Activated CD8-positive, alpha-beta memory T cell treated with anti-CD3 and anti-CD28 coated beads, Interleukin-2, amount 50 U/mL, for 1 hour (primary cell): ENCODE results near the gene PLD3.

Experiments used
- DNase-seq: peaks from one replicate; pipeline ENCODE4 v3.0.0-alpha.2; 2020; ENCODE audit errors: extremely low read depth

The PLD3 gene, protein sequence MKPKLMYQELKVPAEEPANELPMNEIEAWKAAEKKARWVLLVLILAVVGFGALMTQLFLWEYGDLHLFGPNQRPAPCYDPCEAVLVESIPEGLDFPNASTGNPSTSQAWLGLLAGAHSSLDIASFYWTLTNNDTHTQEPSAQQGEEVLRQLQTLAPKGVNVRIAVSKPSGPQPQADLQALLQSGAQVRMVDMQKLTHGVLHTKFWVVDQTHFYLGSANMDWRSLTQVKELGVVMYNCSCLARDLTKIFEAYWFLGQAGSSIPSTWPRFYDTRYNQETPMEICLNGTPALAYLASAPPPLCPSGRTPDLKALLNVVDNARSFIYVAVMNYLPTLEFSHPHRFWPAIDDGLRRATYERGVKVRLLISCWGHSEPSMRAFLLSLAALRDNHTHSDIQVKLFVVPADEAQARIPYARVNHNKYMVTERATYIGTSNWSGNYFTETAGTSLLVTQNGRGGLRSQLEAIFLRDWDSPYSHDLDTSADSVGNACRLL

DNA sequence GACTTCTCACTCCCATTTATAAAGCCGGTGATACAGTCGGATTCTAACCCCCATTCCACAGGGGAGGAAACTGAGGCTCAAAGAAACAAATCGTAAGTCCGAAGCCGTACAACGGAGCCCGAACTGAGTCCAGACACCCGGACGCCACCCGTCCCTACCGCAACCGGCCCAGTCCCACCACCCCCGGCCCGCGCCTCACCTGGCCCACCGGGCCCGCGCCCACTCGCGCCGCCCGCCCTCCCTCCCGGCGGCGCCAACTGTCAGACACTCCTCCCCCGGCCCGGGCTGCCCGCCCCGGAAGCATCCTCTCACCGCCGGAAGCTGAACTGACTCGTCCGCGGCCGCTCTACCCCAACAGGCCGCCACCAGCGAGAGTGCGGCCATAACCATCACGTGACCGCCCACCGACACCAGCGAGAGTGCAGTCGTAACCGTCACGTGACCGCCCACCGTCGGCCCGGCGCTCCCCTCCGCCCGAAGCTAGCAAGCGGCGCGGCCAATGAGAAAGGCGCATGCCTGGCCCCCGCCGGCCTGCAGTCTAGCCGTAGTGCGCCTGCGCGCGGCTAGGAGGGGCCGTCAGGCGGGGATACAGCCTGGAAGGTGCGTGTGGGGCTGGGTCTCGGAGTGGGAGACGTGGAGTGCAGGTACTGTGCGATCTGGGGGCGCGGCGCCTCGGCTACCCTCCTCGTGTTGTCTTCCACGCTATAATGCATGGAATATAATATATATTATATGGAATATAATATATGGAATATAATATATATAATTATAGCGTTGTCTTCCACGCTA, at the start of gene PLD3, which contains the start of gene C19orf47:
Gene PLD3, plus strand, starts transcription at position 571 of the 789 bp plus-strand sequence. CDS start 17,789 bp downstream, outside the sequence.
Gene C19orf47, minus strand, starts transcription at position 273 of the 789 bp plus-strand sequence. CDS start 6,540 bp downstream, outside the sequence.
- DNase-seq = peak; percentile 95

DNA sequence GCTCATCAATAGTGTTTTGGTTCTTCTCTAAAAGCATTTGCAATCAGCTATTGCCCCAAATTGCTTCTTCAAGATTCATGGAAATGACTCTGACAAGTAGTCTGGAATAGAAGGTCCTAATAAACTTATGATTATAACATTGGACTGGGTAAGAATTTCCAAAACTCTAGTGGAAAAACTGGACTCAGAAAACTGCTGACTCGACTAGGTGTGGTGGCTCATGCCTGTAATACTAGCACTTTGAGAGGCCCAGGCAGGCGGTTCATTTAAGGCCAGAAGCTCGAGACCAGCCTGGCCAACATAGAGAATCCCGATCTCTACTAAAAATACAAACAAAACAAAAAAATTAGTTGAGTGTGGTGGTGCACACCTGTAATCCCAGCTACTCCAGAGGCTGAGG, 47.8 kb upstream of the PLD3 start:
- DNase-seq = no peak

DNA sequence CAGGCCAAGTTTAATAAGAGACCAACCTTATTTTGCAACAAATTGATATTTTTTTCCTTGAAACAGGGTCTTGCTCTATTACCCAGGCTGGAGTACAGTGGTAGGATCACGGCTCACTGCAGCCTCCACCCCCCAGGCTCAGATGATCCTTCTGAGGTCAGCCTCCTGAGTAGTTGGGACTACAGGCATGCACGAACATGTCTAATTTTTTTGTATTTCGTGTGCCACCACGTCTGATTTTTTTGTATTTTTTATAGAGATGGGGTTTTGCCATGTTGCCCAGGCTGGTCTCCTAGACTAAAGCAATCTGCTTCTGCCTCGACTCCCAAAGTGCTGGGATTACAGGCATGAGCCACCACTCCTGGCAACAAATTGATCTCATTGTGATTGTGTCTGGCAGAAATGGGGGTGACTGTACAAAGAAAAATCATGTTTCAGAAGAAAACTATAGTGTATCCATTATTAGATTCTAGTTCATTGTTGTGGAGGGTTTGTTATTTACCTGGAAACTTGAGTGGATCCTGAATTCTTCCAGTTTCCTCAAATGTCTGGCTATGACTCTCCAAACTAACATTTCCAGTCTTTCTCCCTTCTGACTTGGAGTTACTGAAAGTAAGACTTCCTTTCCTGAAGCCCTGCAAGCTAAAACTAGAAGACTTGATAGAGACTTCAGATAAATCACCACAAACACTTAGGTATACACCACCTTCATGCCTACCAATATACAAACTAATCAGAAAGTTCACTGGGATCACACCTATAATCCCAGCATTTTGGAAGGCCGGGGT, 46.1 kb upstream of the PLD3 start:
- no peak for DNase-seq

DNA sequence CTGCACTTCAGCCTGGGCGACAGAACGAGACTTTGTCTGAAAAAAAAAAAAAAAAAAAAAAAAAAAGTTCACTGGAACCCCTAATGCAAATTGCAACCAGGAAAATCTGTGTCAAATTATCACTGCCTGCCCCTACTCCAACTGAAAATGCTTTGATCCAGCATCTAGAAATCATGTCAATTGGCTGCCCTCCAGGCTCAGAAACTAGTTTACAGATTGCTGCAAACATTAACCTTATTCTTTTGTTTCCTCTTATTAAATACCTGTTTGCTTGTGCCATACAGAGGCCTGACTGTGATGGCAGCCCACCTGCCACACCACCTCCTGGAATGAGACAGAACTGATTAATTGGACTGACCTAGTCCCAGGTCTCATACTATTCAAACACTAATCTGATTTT, 44.7 kb upstream of the PLD3 start:
- no peak for DNase-seq

DNA sequence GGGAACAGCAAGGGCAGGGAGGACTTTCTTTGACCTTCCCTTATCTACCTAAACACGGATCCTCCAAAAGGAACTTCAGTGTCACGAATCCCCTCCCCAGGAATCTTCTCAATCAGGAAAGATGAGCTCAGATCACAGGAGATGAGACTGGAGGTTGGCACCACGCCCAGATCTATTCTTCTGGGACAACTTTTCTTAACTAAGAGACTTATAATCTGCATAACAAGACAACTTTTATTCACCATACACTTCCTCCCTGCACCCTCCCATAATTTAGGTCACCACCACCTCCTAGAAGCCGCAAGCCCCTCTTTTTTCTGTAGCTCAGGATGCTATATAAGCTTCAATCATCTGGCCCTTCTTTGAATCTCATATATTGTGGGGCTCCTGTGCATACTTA, 44.2 kb upstream of the PLD3 start:
- DNase-seq = no peak

DNA sequence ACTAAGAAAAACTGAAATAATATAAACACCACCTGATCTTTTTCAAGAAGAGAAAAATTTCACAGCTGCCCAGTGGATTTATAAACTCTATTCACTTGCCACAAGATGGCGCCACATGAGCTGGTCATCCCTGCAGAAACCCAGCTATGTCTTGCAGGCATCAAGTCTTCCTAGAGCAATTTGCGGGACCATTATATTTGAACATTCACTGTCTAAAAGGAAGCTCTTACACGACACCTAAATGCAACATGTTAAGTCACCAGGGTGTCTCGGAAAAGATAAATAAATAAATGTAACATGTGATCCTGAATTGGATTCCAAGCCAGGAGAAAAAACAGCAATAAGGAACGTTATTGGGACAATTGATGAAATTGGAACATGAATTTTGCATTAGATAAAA, 43.1 kb upstream of the PLD3 start:
- DNase-seq = peak; percentile 62

DNA sequence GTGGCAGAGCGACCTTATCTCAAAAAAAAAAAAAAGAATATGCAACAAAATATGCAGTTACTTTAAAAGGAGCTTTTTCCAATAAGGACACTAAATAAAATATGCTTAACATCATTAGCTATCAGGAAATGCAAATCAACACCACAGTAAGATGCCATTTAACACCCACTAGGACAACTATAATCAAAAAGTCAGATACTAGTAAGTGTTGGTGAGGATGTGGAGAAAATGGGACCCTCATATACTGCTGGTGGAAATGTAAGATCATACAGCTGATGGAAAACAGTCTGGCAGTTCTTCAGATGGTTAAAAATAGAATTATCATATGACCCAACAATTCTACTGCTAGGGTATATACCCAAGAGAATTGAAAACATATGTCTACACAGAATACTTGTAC, 38.8 kb upstream of the PLD3 start:
- no peak for DNase-seq

DNA sequence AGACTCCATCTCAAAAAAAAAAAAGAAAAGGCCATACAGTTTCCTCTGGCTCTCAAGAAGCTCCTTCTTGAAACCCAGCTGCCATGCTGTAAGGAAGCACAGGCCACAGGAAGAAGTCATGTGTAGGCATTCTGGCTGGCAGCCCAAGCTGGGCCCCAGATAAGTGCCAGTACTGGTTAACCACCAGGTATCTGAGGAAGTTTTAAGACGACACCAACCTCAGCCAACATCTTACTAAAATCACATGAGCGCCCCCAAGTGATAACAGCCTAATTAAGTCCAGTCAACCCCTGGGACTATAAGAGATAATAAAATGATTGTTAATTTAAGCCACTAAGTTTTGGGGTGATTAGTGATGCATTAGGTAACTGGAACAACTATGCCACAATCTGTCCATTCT, 36.0 kb upstream of the PLD3 start:
- no peak for DNase-seq

DNA sequence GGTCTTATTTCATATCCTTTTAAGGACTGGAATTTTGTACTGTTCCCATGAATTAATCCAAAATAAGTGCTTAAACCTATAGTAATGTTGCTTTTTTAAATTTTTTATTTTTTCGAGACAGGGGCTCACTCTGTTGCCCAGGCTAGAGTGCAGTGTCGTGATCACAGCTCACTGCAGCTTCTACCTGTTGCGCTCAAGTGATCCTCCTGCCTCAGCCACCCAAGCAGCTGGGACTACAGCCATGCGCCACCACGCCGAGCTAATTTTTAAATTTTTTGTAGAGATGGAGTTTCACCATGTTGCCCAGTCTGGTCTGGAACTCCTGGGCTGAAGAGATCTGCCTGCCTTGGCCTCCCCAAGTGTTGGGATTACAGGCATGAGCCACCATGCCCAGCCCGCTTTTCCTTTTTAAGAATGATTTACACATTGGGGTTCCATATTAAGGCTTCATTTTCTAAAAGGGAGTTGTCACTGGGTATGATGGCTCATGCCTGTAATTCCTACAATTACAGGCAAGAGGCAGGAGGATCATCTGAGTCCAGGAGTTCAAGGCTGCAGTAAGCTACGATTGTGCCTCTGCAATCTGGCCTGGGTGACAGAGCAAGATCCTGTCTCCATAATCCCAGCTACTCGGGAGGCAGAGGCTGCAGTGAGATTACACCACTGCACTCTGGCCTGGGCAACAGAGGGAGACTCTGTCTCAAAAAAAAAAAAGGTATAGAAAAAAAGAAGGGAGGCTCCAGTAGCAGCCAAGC, 35.1 kb upstream of the PLD3 start:
- no peak for DNase-seq

DNA sequence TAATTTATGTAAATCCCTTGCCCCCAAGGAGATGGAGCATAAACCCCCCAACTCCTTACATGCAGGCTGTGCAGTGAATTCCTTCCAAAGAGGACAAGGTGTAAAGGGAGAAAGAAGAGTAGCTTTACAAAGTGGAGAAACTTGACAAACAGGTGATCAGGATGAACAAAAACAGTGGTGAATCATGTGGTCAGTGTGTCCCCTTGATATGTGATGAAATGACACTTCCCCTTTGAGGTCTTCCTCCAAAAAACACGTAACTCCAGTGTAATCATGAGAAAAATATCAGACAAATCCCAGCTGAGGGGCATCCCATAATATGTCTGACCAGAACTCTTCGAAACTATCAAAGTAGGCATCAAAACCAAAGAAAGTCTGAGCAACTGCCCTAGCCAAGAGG, 33.8 kb upstream of the PLD3 start:
- no peak for DNase-seq

DNA sequence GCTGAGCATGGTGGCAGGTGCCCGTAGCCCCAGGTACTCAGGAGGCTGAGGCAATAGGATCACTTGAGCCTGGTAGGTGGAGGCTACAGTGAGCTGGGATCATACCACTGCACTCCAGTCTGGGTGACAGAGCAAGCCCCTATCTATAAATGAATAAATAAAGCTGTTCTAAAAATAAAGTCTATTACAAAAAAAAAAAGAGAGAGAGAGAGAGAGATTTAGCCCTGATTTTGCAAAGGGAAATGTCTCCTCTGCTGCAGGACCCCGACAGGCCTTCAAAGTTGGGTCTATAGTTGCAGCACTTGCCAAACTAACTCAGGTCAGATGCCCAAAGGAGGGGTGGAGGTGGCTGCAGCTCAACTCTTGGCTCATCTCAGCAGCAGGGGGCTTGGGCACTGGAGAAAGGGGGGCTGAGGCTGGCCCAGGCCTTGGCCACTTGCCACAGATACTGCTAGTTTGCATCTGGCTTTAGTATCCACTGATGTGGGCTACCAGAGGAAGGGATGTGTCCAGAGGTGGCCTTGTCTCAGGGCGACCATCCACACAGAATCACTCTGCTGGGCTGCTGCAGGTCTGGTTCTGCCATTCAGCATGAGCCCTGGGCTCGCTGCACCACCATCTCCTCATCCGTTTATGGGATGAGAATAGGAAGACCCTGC, 32.6 kb upstream of the PLD3 start:
- no peak for DNase-seq

DNA sequence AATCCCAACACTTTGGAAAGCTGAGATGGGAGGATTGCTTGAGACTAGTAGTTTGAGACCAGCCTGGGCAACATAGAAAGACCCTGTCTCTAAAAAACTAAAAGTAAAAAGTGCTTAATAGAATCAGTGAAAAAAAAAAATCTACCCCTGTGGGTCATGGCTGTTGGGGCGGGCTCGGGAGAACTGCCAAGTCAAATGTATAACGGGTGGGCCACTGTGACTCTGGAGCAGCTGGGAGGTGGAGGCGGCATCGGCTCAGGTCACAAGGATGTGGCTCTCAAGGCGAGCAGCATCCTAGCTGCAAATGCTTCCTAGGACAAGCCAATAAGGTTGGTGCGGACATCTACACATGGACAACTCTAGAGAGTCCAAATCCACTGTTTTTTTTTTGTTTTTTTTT, 31.2 kb upstream of the PLD3 start:
- no peak for DNase-seq

DNA sequence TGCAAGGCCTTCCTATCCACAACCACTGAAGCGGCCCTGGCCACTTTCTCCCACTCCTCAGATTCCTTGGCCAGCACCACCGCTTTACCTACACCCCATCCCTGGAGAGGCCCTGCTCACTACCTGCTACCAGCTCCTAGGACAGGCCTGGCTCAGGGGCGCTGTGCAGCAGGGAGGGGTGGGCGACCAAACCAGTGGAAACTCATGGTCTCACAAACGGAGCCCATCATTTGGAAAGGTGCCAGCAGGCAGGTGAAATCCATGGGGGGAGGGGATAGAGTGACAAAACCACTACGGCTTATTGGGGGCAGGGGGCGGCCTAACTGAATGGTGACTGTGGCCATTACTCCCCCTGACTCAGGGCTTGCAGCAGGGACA, 27.9 kb upstream of the PLD3 start:
- no peak for DNase-seq

DNA sequence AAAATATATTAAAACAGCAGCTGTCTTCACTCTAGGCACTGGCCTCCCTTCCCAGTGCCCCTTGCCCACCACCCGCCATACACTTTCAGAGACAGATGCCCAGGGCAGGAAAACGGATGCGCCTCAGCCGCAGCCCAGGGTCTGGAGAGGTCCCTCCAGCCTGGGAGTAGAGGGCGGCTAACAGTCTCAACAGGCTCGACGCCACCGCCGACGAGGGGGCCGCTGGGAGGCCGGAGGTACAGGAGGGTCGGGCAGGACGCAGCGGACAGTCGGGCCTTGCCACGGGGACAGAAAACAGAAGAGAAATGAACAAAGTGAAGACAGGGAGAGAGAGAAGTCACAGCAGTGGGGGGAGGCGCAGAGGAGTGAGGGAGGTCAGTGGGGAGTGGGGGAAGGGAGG, 27.4 kb upstream of the PLD3 start:
- no peak for DNase-seq

DNA sequence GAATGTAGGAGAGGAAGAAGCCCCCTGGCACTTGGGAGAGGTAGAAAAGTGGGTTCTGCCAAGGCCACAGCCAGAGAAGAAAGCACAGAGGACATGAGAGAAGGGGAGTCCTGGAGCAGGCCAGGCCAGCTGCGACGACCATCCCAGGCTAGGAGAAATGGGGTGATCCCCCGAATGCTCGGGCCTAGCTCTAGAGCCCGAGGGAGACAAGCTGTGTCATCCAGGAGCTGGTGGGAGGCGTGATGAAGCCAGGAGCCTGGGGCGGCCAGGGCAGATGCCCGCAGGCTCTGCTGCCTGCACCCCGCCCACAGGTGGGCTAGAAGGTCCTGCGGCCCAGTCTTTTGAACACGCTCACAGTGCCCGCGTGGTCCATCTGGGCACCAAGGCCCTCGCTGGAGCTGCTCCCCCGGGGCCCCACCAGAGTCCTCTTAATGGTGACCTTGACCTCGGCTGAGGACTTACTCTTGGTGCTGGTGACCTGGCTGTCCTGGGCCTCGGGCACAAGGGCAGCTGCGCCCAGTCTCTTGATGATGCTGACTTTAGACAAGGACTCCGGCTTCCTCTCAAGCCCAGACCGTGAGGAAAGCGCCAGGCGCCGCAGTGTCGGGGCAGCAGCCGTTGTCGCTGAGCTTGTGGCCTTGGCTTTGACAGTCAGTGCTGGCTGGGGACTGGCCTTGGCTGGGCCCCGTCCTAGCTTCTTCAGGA, 26.8 kb upstream of the PLD3 start:
- DNase-seq = no peak

DNA sequence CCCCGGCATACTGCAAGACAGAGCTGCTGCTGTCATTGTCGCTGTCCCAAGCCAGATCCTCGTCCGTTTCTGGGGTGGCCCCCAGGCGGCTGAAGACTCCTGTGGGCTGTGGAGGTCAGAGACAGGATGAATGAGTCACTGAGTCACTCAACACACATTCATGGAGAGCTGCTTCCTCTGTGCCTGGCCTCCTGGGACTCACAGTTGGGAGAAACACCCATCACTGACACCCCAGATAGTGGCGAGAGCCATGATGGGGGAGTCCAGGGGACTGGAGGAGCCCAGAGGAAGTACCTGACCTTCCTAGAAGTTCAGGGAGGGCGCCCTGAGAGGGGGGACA, 26.3 kb upstream of the PLD3 start:
- DNase-seq = no peak

DNA sequence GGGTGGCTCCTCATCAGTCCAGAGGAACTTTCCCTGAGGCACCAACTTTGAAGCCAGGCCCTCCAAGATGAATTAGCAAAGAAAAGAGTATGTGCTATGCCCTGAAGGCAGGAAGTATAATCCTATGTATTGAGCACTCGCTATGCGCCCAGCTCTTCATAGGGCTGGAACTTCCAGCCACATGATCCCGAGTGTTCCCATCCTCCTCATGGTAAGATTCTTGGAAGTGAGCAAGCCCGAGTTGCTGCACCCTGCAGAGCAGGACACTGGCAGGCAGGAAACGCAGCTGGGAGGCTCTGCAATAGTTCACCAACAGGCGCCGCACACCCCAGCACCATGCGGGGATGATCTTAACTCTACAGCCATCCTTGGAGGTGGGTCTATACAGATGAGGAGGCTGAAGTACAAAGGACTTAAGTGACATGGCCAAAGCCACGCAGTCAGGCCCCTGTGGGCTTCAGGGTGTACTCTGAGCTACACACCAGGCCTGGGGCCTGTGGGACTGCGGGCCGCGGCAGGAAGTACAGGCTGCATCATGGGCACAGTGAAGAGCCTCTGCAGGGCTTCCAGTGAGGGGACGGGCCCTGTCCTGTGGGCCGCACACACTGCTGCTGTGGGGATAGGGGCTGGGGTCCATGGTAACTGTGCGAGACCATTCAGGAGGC, 25.4 kb upstream of the PLD3 start:
- DNase-seq = no peak

DNA sequence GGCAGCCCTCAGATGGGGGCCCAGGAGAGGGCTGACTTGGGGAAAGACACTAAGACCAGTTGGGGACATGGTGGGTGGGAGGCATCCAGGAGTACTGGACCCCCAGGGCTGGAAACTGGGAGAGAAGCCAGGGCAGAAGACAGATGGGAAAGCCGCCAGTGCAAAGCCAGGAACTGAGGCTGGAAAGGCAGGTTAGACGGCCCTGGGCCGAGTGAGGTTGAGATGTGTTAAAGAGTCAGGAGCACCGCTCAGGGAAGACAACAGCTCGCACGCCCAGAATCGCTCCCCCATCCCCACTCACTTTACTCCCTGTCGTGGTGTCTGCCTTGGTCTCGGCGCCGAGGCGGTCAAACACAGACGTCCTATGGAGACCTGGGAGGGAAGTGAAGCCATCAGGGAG, 24.8 kb upstream of the PLD3 start:
- no peak for DNase-seq

DNA sequence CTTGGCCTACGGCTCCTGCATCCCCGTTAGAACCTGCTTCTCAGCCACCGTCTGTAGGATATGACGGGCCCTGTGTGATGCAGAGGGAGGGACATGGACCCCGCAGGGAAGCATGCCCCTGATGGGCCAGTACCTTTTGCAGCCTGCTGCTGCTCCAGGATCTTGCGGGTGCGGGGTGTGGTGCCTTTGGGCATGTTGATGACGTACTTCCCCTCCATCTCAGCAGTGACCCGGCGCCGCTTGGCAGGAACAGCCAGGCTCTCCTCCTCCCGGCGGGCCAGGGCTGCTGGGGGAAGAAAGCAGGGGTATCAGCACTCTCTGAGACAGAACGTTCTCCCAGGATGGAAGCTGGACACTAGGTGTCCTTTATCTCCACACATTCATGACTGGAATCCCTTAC, 22.3 kb upstream of the PLD3 start:
- DNase-seq = no peak

DNA sequence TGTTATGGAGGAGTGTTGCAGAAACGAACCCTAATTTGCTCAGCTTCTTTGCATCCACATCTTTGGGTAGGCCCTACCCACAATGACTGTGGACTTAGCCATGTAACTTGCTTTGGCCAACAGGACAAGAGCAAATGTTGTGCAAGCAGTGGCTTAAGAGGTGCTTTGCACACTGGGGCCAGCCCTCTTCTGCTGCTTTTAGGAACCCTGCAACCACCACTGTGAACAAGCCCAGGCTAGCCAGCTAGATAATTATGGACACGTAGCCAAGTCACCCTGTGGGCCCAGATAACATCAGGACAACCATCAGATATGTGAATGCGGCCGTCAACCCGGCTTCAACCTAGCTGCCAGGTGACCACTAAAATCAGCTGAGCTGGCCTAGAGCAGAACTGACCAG, 17.4 kb upstream of the PLD3 start:
- no peak for DNase-seq
